ENCODE data around the gene CLDND2. TPM values are rescaled to one million over a fixed set of nuclear protein-coding genes. Genes with fewer than 3 reads are reported as not detected.
A peak's percentile ranks its signal among the peaks of the same experiment; 100 is the strongest.

CLDND2 gene
- polyA plus RNA-seq, 1 experiment: not detected

GRCh38 chr19:51367255-51367564 is 1.6 kb downstream of the CLDND2 start:
- Histone ChIP-seq H3K27me3 (ENCODE audit: control insufficient read depth, insufficient read depth, low read length) (peaks cover under 1% of the 10 kb centered on the region), H3K27ac (ENCODE audit: low read depth, low read length) (peak overlapping the region; percentile 81), H3K9me3 (ENCODE audit: control insufficient read depth, insufficient read depth, low read length) (no peaks in the 10 kb centered on the region; the same call in 1 of the 2 replicates), H3K4me3 (ENCODE audit: low read depth, low read length) (peak overlapping the region; percentile 68)
- TF ChIP-seq CTCF (IDR thresholded peaks at IDR 0.05; ENCODE audit: low read depth, low read length): no peak
- no peak for DNase-seq (ENCODE audit: low read depth, low spot score)
- ChIA-PET CTCF (interaction anchor here (0.7 to 1.4 kb wide), 5 partner anchors 12 to 290 kb away, joined by 3 to 7 read pairs (median 4); no protein-coding TSS in a partner anchor), POLR2A (interaction anchor here (1.1 to 1.5 kb wide), 4 partner anchors 13 to 1437 kb away, joined by 3 to 28 read pairs (median 8); no protein-coding TSS in a partner anchor)

GRCh38 chr19:51366389-51367254 is 2.2 kb downstream of the CLDND2 start:
- peak; percentile 95 for DNase-seq (ENCODE audit: low read depth, low spot score)
- Histone ChIP-seq H3K27ac (ENCODE audit: low read depth, low read length) (peak overlapping the region; percentile 81), H3K27me3 (ENCODE audit: control insufficient read depth, insufficient read depth, low read length) (no peaks in the 10 kb centered on the region), H3K9me3 (ENCODE audit: control insufficient read depth, insufficient read depth, low read length) (no peaks in the 10 kb centered on the region; the same call in 1 of the 2 replicates), H3K4me3 (ENCODE audit: low read depth, low read length) (peak overlapping the region; percentile 90)
- ChIA-PET CTCF (interaction anchor here (1.4 to 1.7 kb wide), 2 partner anchors 27 to 28 kb away, joined by 5 to 7 read pairs; no protein-coding TSS in a partner anchor), POLR2A (interaction anchor here (1.5 to 1.7 kb wide), 4 partner anchors 26 to 1437 kb away, joined by 3 to 28 read pairs (median 9); no protein-coding TSS in a partner anchor)
- no peak for TF ChIP-seq CTCF (IDR thresholded peaks at IDR 0.05; ENCODE audit: low read depth, low read length)

- H3K4me3 ChIP-seq (ENCODE audit: low read depth, low read length): peak within 1 kb of the TSS; percentile 90
- POLR2A ChIA-PET: interaction anchor here (0.6 to 1.7 kb wide), 3 partner anchors 26 to 338 kb away, joined by 3 to 11 read pairs (median 7); no protein-coding TSS in a partner anchor
- H3K27ac ChIP-seq (ENCODE audit: low read depth, low read length): peak within 1 kb of the TSS; percentile 81
- H3K9me3 ChIP-seq (ENCODE audit: control insufficient read depth, insufficient read depth, low read length): no peaks in the 10 kb centered on the region; the same call in 1 of the 2 replicates
- H3K27me3 ChIP-seq (ENCODE audit: control insufficient read depth, insufficient read depth, low read length): no peaks in the 10 kb centered on the region
- no peak for DNase-seq (ENCODE audit: low read depth, low spot score)
- TF ChIP-seq CTCF (IDR thresholded peaks at IDR 0.05; ENCODE audit: low read depth, low read length): no peak
- CTCF ChIA-PET: interaction anchor here (0.9 to 1.7 kb wide), 2 partner anchors 27 to 642 kb away, joined by 3 to 7 read pairs; no protein-coding TSS in a partner anchor
These were observed 2.8 kb downstream of the CLDND2 start, which contains the start of gene ETFB for GRCh38 chr19:51365965-51366388. TSS of gene ETFB (minus strand) at chr19:51366388. CDS start at chr19:51366326, 62 bp downstream.

GRCh38 chr19:51365211-51365964 is 3.4 kb downstream of the CLDND2 start:
- no peaks in the 10 kb centered on the region for H3K27me3 ChIP-seq (ENCODE audit: control insufficient read depth, insufficient read depth, low read length)
- peak overlapping the region; percentile 61 for H3K27ac ChIP-seq (ENCODE audit: low read depth, low read length)
- ChIA-PET POLR2A (interaction anchor here (0.5 to 1.7 kb wide), 4 partner anchors 26 to 339 kb away, joined by 3 to 11 read pairs (median 5); no protein-coding TSS in a partner anchor), CTCF (interaction anchor here (0.6 to 1.7 kb wide), 3 partner anchors 8 to 641 kb away, joined by 3 to 7 read pairs (median 3); no protein-coding TSS in a partner anchor)
- H3K4me3 ChIP-seq (ENCODE audit: low read depth, low read length): peak overlapping the region; percentile 90
- H3K9me3 ChIP-seq (ENCODE audit: control insufficient read depth, insufficient read depth, low read length): no peaks in the 10 kb centered on the region; the same call in 1 of the 2 replicates
- TF ChIP-seq CTCF (IDR thresholded peaks at IDR 0.05; ENCODE audit: low read depth, low read length): no peak; the same call in 1 of the 2 replicates
- no peak for DNase-seq (ENCODE audit: low read depth, low spot score)
